HepG2 (cell line): ENCODE results near the gene SORBS2. TPM values are rescaled to one million over a fixed set of nuclear protein-coding genes. Genes with fewer than 3 reads are reported as not detected.

Experiments
- AKAP8 ChIP-seq: sonication (generic); formaldehyde crosslinking; IDR thresholded peaks from 2 replicates; pipeline ENCODE4 v1.5.1; 2020; ENCODE audit warnings: mild to moderate bottlenecking, missing genetic modification reagents
- BATF2 ChIP-seq: sonication (generic); formaldehyde crosslinking; IDR thresholded peaks from 2 replicates; pipeline ENCODE4 v1.8.0; 2022; ENCODE audit warnings: mild to moderate bottlenecking, missing genetic modification reagents, moderate library complexity
- DMAP1 ChIP-seq: IDR thresholded peaks from 2 replicates; pipeline ENCODE4 v1.6.1; 2016
- DNMT3B ChIP-seq: conservative IDR thresholded peaks from 2 replicates; pipeline ENCODE4 v1.6.1; 2016; ENCODE audit warnings: missing biosample characterization, control low read depth
- ESRRA ChIP-seq: sonication (generic); formaldehyde crosslinking; IDR thresholded peaks from 2 replicates; pipeline ENCODE4 v1.5.1; 2020; ENCODE audit warnings: mild to moderate bottlenecking, low read depth, missing genetic modification reagents
- HINFP ChIP-seq: sonication (generic); formaldehyde crosslinking; IDR thresholded peaks from 2 replicates; pipeline ENCODE4 v1.4.0; 2020; ENCODE audit warnings: low read depth, mild to moderate bottlenecking, missing genetic modification reagents
- KDM1A ChIP-seq: IDR thresholded peaks from 2 replicates; pipeline ENCODE4 v1.6.1; 2016; ENCODE audit warnings: missing compliant biosample characterization
- KLF16 ChIP-seq, 2 experiments: sonication (generic) in 1 of 2; formaldehyde crosslinking in 1 of 2; IDR thresholded peaks; 2 replicates each; pipeline versions ENCODE4 v1.6.1 to v1.8.0; 2016 to 2023; ENCODE audit warnings: missing genetic modification reagents in 2 of 2, missing compliant biosample characterization in 1 of 2
- MAFF ChIP-seq: IDR thresholded peaks from 2 replicates; pipeline ENCODE4 v1.6.1; 2011; ENCODE audit warnings: low read depth, low read length, improper control_type of control experiment
- NAIF1 ChIP-seq: sonication (generic); formaldehyde crosslinking; IDR thresholded peaks from 2 replicates; pipeline ENCODE4 v1.5.0; 2020; ENCODE audit warnings: mild to moderate bottlenecking, missing genetic modification reagents, borderline replicate concordance
- NR2F6 ChIP-seq, 2 experiments: IDR thresholded peaks; 2 replicates each; pipeline ENCODE4 v1.6.1; 2016; ENCODE audit warnings: antibody characterized with exemption in 1 of 2, mild to moderate bottlenecking in 1 of 2
- PCBP1 ChIP-seq: fragments of 200-400 bp; formaldehyde crosslinking; IDR thresholded peaks from 2 replicates; pipeline ENCODE4 v1.6.1; 2017; ENCODE audit warnings: mild to moderate bottlenecking, low read depth, low read length, borderline replicate concordance
- PLRG1 ChIP-seq: fragments of 450-650 bp; conservative IDR thresholded peaks from 2 replicates; pipeline ENCODE4 v1.6.1; 2016
- POLR2G ChIP-seq: fragments of 200-400 bp; formaldehyde crosslinking; IDR thresholded peaks from 2 replicates; pipeline ENCODE4 v1.6.1; 2018; ENCODE audit warnings: mild to moderate bottlenecking, low read depth, low read length, moderate library complexity
- RBM39 ChIP-seq: fragments of 200-400 bp; formaldehyde crosslinking; IDR thresholded peaks from one replicate; pipeline ENCODE4 v1.6.1; 2018; ENCODE audit warnings: antibody characterized with exemption, mild to moderate bottlenecking, low read depth, low read length; ENCODE audit not compliant: poor library complexity, severe bottlenecking
- RNF2 ChIP-seq: fragments of 450-650 bp; conservative IDR thresholded peaks from 2 replicates; pipeline ENCODE4 v1.6.1; 2016; ENCODE audit warnings: low read depth
- SIX4 ChIP-seq: sonication (generic); formaldehyde crosslinking; IDR thresholded peaks from 2 replicates; pipeline ENCODE4 v1.4.0; 2020; ENCODE audit warnings: missing genetic modification reagents
- THAP11 ChIP-seq: IDR thresholded peaks from 2 replicates; pipeline ENCODE4 v1.6.1; 2016; ENCODE audit warnings: missing biosample characterization, missing genetic modification reagents
- TSC22D2 ChIP-seq: sonication (generic); formaldehyde crosslinking; IDR thresholded peaks from 2 replicates; pipeline ENCODE4 v1.5.1; 2020; ENCODE audit warnings: missing genetic modification reagents, mild to moderate bottlenecking, borderline replicate concordance
- YEATS4 ChIP-seq: sonication (generic); formaldehyde crosslinking; IDR thresholded peaks from 2 replicates; pipeline ENCODE4 v1.4.0; 2020; ENCODE audit warnings: missing genetic modification reagents, borderline replicate concordance
- ZFX ChIP-seq: sonication (generic); formaldehyde crosslinking; IDR thresholded peaks from 2 replicates; pipeline ENCODE4 v1.4.0; 2020; ENCODE audit warnings: mild to moderate bottlenecking, low read depth, missing genetic modification reagents, moderate library complexity
- ZFYVE20 ChIP-seq: sonication (generic); formaldehyde crosslinking; IDR thresholded peaks from 2 replicates; pipeline ENCODE4 v1.8.0; 2023; ENCODE audit warnings: low read depth, mild to moderate bottlenecking, moderate library complexity, missing genetic modification reagents, borderline replicate concordance
- ZMAT5 ChIP-seq: sonication (generic); formaldehyde crosslinking; IDR thresholded peaks from 2 replicates; pipeline ENCODE4 v1.5.0; 2020; ENCODE audit warnings: mild to moderate bottlenecking, low read depth, missing genetic modification reagents, borderline replicate concordance
- ZNF235 ChIP-seq: sonication (generic); formaldehyde crosslinking; IDR thresholded peaks from 2 replicates; pipeline ENCODE4 v1.8.1; 2023; ENCODE audit warnings: mild to moderate bottlenecking, missing genetic modification reagents, borderline replicate concordance
- ZNF326 ChIP-seq: sonication (generic); formaldehyde crosslinking; IDR thresholded peaks from 2 replicates; pipeline ENCODE4 v1.4.0; 2020; ENCODE audit warnings: missing genetic modification reagents, borderline replicate concordance
- ZNF335 ChIP-seq: sonication (generic); formaldehyde crosslinking; IDR thresholded peaks from 2 replicates; pipeline ENCODE4 v1.4.0; 2020; ENCODE audit warnings: missing genetic modification reagents
- ZNF564 ChIP-seq: sonication (generic); formaldehyde crosslinking; IDR thresholded peaks from 2 replicates; pipeline ENCODE4 v1.8.1; 2023; ENCODE audit warnings: mild to moderate bottlenecking, missing genetic modification reagents
- ZNF746 ChIP-seq: sonication (generic); formaldehyde crosslinking; IDR thresholded peaks from 2 replicates; pipeline ENCODE4 v1.8.0; 2022; ENCODE audit warnings: mild to moderate bottlenecking, missing genetic modification reagents
- ZNF792 ChIP-seq: IDR thresholded peaks from 2 replicates; pipeline ENCODE4 v1.6.1; 2016
- ZSCAN30 ChIP-seq: sonication (generic); formaldehyde crosslinking; IDR thresholded peaks from 2 replicates; pipeline ENCODE4 v1.5.0; 2020; ENCODE audit warnings: mild to moderate bottlenecking, missing genetic modification reagents
- ZZZ3 ChIP-seq: sonication (generic); formaldehyde crosslinking; IDR thresholded peaks from 2 replicates; pipeline ENCODE4 v1.4.0; 2020; ENCODE audit warnings: missing genetic modification reagents, mild to moderate bottlenecking, borderline replicate concordance
- polyA plus RNA-seq, 8 experiments: library from polyadenylated mRNA; depleted of rRNA in 3 of 8; stranded (reverse) in 7 of 8; unstranded in 1 of 8; fragments of >200 nt; fragmentation: Illumina TruSeq in 4 of 8; extraction: Trizol in 4 of 8; gene quantifications; 2 replicates each; pipeline versions ENCODE4 v1.2.1 to v1.2.3, GENCODE V29; 2011 to 2016; ENCODE audit warnings: low read depth in 4 of 8, missing spikeins in 1 of 8, mixed read lengths in 1 of 8; ENCODE audit not compliant: insufficient read depth in 1 of 8
- total RNA-seq, 5 experiments: library from RNA; depleted of rRNA; stranded (reverse); fragments of >200 nt; fragmentation: Illumina TruSeq; extraction: Trizol; gene quantifications; 2 replicates each; pipeline ENCODE4 v1.2.3, GENCODE V29; 2016; ENCODE audit warnings: low read depth in 1 of 5

SORBS2 gene
- total and polyA plus RNA-seq, 2 of the 13 experiments (the other 11 are each of a cell fraction or from before 2014, with no cell fraction given): 25.0 to 80.5 TPM

GRCh38 chr4:185573651-185574199, 238.3 kb downstream of the SORBS2 start (continued):
- no peak for TF ChIP-seq ZFYVE20 (CRISPR knock-in tag)
- no peak for TF ChIP-seq KDM1A (CRISPR knock-in tag)
- TF ChIP-seq ZNF746 (CRISPR knock-in tag): no peak
- TF ChIP-seq ZNF326 (CRISPR knock-in tag): no peak
- TF ChIP-seq PLRG1: no peak
- TF ChIP-seq ZZZ3 (CRISPR knock-in tag): no peak
- TF ChIP-seq SIX4 (CRISPR knock-in tag): peak; percentile 97
- TF ChIP-seq YEATS4: no peak
- TF ChIP-seq TSC22D2 (CRISPR knock-in tag): no peak
- TF ChIP-seq NAIF1: no peak
- no peak for TF ChIP-seq BATF2 (CRISPR knock-in tag)
- no peak for TF ChIP-seq KLF16 (CRISPR knock-in tag; IDR thresholded peaks at IDR 0.05)
- TF ChIP-seq ZNF335 (CRISPR knock-in tag): no peak
- no peak for TF ChIP-seq DMAP1
- TF ChIP-seq ZFX (CRISPR knock-in tag): peak; percentile 15; the same call in 1 of the 2 replicates
- no peak for TF ChIP-seq THAP11 (CRISPR knock-in tag)
- TF ChIP-seq MAFF: peak; percentile 95
- no peak for TF ChIP-seq AKAP8
- no peak for TF ChIP-seq DNMT3B (CRISPR knock-in tag)
- TF ChIP-seq HINFP: no peak
- TF ChIP-seq ESRRA: no peak
- TF ChIP-seq RNF2: no peak
- no peak for TF ChIP-seq RBM39
- TF ChIP-seq ZMAT5 (CRISPR knock-in tag): no peak
- no peak for TF ChIP-seq ZNF792
- TF ChIP-seq ZNF235 (CRISPR knock-in tag): no peak
- no peak for TF ChIP-seq ZSCAN30
- TF ChIP-seq ZNF564 (CRISPR knock-in tag): no peak
- TF ChIP-seq POLR2G: no peak
- TF ChIP-seq PCBP1: no peak
- TF ChIP-seq NR2F6 (IDR thresholded peaks at IDR 0.05): no peak
- TF ChIP-seq NR2F6 (CRISPR knock-in tag; IDR thresholded peaks at IDR 0.05): 0 out of 2 replicates have a peak, but pooled peaks have one; percentile 28
